Measurements from ENCODE around the gene COL4A4.

Gene COL4A4

DNA sequence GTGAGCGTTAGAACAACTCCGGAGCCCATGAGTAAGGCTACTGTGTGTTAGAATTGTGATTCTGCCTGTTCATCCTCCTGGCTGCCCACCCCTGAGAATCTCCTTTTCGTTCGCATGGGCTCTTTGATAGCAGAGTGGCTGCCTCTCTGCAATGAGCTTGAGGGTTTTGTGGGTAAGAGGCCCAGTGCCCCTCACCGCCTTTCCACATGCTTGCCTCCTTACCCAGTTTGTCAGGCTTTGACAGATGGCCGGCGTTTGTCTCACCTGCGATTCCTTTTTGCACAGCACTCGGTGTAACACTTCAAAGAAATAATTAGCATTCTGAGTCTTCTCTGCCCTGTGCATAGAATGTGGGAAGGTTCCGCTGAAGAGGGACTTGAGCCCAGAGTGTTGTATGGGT is 190.2 kb downstream of the COL4A4 start:
- DNase-seq (ENCODE audit: low read depth), result no peak
- H3K4me3 ChIP-seq (ENCODE audit: control insufficient read depth, low read depth, low read length), result no peak overlapping the region
- TF ChIP-seq, protein P1, sequence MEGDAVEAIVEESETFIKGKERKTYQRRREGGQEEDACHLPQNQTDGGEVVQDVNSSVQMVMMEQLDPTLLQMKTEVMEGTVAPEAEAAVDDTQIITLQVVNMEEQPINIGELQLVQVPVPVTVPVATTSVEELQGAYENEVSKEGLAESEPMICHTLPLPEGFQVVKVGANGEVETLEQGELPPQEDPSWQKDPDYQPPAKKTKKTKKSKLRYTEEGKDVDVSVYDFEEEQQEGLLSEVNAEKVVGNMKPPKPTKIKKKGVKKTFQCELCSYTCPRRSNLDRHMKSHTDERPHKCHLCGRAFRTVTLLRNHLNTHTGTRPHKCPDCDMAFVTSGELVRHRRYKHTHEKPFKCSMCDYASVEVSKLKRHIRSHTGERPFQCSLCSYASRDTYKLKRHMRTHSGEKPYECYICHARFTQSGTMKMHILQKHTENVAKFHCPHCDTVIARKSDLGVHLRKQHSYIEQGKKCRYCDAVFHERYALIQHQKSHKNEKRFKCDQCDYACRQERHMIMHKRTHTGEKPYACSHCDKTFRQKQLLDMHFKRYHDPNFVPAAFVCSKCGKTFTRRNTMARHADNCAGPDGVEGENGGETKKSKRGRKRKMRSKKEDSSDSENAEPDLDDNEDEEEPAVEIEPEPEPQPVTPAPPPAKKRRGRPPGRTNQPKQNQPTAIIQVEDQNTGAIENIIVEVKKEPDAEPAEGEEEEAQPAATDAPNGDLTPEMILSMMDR (conservative IDR thresholded peaks at IDR 0.05; ENCODE audit: control insufficient read depth, insufficient read depth, low read depth, low read length), result no peak

DNA sequence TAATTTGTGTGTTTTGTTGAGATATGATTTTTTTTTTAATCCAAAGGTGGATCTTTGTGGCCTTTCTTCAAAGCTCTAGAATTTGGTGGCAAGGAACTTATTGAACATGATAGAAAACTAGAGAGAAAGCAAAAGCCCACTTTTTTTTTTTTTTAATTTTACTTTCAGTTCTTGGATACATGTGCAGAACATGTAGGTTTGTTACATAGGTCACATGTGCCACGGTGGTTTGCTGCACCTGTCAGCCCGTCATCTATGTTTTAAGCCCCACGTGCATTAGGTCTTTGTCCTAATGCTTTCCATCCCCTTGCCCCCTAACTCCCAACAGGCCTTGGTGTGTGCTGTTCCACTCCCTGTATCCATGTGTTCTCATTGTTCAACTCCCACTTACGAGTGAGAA is 192.2 kb downstream of the COL4A4 start:
- no peak for DNase-seq (ENCODE audit: low read depth)
- TF ChIP-seq, protein P1 (conservative IDR thresholded peaks at IDR 0.05; ENCODE audit: control insufficient read depth, insufficient read depth, low read depth, low read length), result no peak
- H3K4me3 ChIP-seq (ENCODE audit: control insufficient read depth, low read depth, low read length), result no peak overlapping the region

DNA sequence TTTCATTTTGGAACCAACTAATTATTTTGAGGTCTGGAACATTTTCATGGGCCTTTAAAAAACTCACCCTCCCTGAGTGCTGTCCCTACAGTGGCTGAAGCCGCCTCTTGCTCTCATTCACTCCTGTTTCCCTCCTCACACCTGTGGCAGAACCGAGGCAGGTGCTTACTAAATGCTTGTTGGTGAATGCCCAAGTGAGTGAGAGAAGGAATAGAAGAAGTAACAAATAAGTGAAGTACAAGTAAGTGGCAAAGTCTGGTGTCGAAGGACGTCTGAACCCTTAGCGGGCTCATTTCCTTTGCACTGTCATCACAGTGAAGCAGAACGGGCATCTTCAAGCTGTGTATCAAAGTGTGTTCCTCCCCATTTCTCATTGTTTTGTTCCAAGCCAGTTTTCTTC is 192.9 kb downstream of the COL4A4 start:
- no peak for DNase-seq (ENCODE audit: low read depth)
- no peak overlapping the region for H3K4me3 ChIP-seq (ENCODE audit: control insufficient read depth, low read depth, low read length)
- TF ChIP-seq, protein P1 (conservative IDR thresholded peaks at IDR 0.05; ENCODE audit: control insufficient read depth, insufficient read depth, low read depth, low read length), result no peak

DNA sequence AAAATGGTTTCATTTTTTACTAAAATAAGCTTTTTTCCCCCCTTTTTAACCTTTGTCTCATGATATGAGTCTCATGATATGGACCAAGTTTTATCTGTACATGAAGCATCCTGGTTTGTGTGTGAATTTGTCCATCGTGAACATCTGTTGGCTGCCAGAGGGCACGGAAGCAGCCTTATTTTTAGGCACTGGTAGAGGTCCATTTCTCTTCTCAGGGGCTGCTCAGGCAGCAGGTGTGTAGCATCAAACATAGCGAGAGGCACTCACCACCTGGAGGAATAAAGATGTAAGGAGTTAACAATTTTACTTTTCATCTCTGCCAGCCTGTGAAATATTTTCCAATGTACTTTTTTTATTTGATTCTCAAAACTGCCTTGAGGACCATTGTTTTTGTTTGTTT is 193.6 kb downstream of the COL4A4 start:
- no peak for DNase-seq (ENCODE audit: low read depth)
- H3K4me3 ChIP-seq (ENCODE audit: control insufficient read depth, low read depth, low read length), result no peak overlapping the region
- TF ChIP-seq, protein P1 (conservative IDR thresholded peaks at IDR 0.05; ENCODE audit: control insufficient read depth, insufficient read depth, low read depth, low read length), result no peak

DNA sequence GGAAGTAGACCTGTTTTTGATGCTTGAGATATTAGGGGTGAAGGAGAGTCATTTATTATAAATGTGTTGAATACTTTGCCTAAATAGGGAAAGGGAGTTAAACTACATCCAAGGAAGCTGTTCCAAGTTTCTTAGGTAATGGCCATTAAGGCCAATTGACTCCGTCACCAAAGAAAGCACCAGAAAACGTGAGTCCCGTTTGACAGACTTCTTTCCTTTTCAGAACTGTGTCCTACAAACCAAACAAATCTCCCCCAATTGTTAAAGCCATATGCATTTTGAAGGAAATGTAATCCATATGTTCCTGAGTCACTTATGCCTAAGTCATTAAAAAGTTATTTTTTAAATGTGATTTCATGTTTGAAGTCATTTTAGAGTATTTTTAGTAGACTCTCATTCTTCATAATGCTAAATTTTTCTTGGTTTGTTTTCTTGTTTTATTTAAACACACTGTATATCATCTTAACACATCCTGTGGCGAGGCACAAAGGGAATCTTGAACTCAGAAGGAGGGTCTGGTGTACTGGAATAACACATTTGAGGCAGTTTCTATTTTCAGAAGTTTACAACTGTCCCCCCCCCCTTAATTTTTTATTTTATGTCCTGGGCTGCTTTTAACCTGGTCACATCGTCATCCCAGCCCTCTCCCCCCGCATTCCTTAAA is 194.5 kb downstream of the COL4A4 start:
- H3K4me3 ChIP-seq (ENCODE audit: control insufficient read depth, low read depth, low read length), result no peak overlapping the region
- TF ChIP-seq, protein P1 (conservative IDR thresholded peaks at IDR 0.05; ENCODE audit: control insufficient read depth, insufficient read depth, low read depth, low read length), result no peak
- peak; percentile 80 for DNase-seq (ENCODE audit: low read depth)

DNA sequence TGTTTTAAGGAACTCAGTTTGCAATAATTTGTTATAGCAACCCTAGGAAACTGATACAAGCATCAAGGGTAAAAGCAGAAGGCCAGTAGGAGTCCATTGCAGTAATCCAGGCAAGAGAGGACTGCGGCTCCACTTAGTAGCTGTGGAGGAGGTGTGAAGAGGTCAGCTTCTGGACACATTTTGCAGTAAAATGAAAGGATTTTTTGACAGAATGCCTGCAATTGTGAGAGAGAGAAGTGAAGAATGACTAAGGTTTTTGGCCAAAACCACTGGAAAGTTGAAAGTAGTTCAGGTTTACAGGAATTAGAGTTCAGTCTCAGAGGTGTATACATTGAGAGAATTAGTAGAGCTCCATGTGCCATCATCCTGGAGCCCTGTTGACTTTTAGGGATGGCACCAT is 198.6 kb downstream of the COL4A4 start:
- no peak overlapping the region for H3K4me3 ChIP-seq (ENCODE audit: control insufficient read depth, low read depth, low read length)
- TF ChIP-seq, protein P1 (conservative IDR thresholded peaks at IDR 0.05; ENCODE audit: control insufficient read depth, insufficient read depth, low read depth, low read length), result no peak
- no peak for DNase-seq (ENCODE audit: low read depth)

DNA sequence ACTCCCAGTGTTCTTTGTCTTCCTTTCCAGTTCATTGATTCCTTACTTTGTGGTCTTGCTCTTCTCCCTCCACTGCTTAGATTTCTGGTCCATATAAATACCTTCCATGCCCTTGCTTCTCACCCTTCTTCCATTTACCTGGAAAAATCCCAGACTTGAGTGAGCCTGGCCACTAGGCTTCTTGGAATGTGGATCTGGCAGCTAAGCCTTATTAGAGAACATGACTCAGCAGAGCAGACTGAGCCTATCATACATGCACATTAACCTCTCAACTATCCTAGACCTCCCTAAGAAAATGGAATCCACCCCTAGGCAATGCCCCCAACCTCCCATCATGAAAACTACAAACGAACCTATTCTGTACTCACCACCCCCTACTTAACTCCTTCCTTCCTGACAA is 200.5 kb downstream of the COL4A4 start:
- no peak overlapping the region for H3K4me3 ChIP-seq (ENCODE audit: control insufficient read depth, low read depth, low read length)
- TF ChIP-seq, protein P1 (conservative IDR thresholded peaks at IDR 0.05; ENCODE audit: control insufficient read depth, insufficient read depth, low read depth, low read length), result no peak
- DNase-seq (ENCODE audit: low read depth), result peak; percentile 72

Measured in fibroblast of mammary gland (primary cell).